ENCODE data around the gene ITGB8. TPM values are rescaled to one million over a fixed set of nuclear protein-coding genes. Genes with fewer than 3 reads are reported as not detected.

Gene ITGB8
- total and polyA plus RNA-seq, 4 donors: 45.4 to 193 (median 63.0) TPM

GRCh38 chr7:20330928-20331909, 519 bp downstream of the ITGB8 start:
- peak in 4 of 6 donors; percentile 48 to 89 (median 80) for DNase-seq (ENCODE audit: low read depth in 4 of 6, low spot score in 6 of 6)
- Histone ChIP-seq H3K27ac (ENCODE audit: low read depth, low read length) (peak overlapping the region; percentile 95), H3K9me3 (ENCODE audit: control insufficient read depth, insufficient read depth, low read length) (no peaks in the 10 kb centered on the region), H3K27me3 (ENCODE audit: control insufficient read depth, insufficient read depth, low read length) (no peaks in the 10 kb centered on the region), H3K36me3 (ENCODE audit: control insufficient read depth, insufficient read depth, low read length) (no peaks in the 10 kb centered on the region), H3K4me3 (ENCODE audit: low read depth, low read length) (peak overlapping the region; percentile 89), H3K4me1 (ENCODE audit: control insufficient read depth, insufficient read depth, low read length) (no peaks in the 10 kb centered on the region)
- under 1% methylated on average over 81 of the region's 92 CpGs for WGBS (ENCODE audit: insufficient coverage)

- peak in 2 of 6 donors; percentile 28 to 55 for DNase-seq (ENCODE audit: low read depth in 4 of 6, low spot score in 6 of 6)
- Histone ChIP-seq H3K27me3 (ENCODE audit: control insufficient read depth, insufficient read depth, low read length) (no peaks in the 10 kb centered on the region), H3K4me3 (ENCODE audit: low read depth, low read length) (peak overlapping the region; percentile 89), H3K4me1 (ENCODE audit: control insufficient read depth, insufficient read depth, low read length) (no peaks in the 10 kb centered on the region), H3K9me3 (ENCODE audit: control insufficient read depth, insufficient read depth, low read length) (no peaks in the 10 kb centered on the region), H3K27ac (ENCODE audit: low read depth, low read length) (peak overlapping the region; percentile 95), H3K36me3 (ENCODE audit: control insufficient read depth, insufficient read depth, low read length) (no peaks in the 10 kb centered on the region)
- 2% methylated on average over 8 of the region's 13 CpGs for WGBS (ENCODE audit: insufficient coverage)
Observed at GRCh38 chr7:20331910-20332813, 1.5 kb downstream of the ITGB8 start.

- no peak for DNase-seq (ENCODE audit: low read depth in 4 of 6, low spot score in 6 of 6)
- Histone ChIP-seq H3K9me3 (ENCODE audit: control insufficient read depth, insufficient read depth, low read length) (no peaks in the 10 kb centered on the region), H3K27ac (ENCODE audit: low read depth, low read length) (no peak overlapping the region), H3K27me3 (ENCODE audit: control insufficient read depth, insufficient read depth, low read length) (no peaks in the 10 kb centered on the region), H3K4me1 (ENCODE audit: control insufficient read depth, insufficient read depth, low read length) (peaks cover 3% of the 10 kb centered on the region), H3K36me3 (ENCODE audit: control insufficient read depth, insufficient read depth, low read length) (peaks cover 3% of the 10 kb centered on the region), H3K4me3 (ENCODE audit: low read depth, low read length) (no peak overlapping the region)
- 98% methylated on average over 5 of the region's 6 CpGs for WGBS (ENCODE audit: insufficient coverage)
Observed at GRCh38 chr7:20338285-20338684, 7.6 kb downstream of the ITGB8 start.

GRCh38 chr7:20340839-20341238, 10.1 kb downstream of the ITGB8 start:
- peak in 1 of 6 donors; percentile 30 for DNase-seq (ENCODE audit: low read depth in 4 of 6, low spot score in 6 of 6)
- Histone ChIP-seq H3K27ac (ENCODE audit: low read depth, low read length) (no peak overlapping the region), H3K4me3 (ENCODE audit: low read depth, low read length) (no peak overlapping the region)

GRCh38 chr7:20343205-20343604, 12.5 kb downstream of the ITGB8 start:
- H3K27ac ChIP-seq (ENCODE audit: low read depth, low read length): no peak overlapping the region
- H3K4me1 ChIP-seq (ENCODE audit: control insufficient read depth, insufficient read depth, low read length): peaks cover 3% of the 10 kb centered on the region
- no CpG with 5 or more reads among the region's 3 CpGs for WGBS (ENCODE audit: insufficient coverage)
- DNase-seq (ENCODE audit: low read depth in 4 of 6, low spot score in 6 of 6): peak in 2 of 6 donors; percentile 26 to 44
- H3K4me3 ChIP-seq (ENCODE audit: low read depth, low read length): no peak overlapping the region
- no peaks in the 10 kb centered on the region for H3K27me3 ChIP-seq (ENCODE audit: control insufficient read depth, insufficient read depth, low read length)
- peaks cover 3% of the 10 kb centered on the region for H3K36me3 ChIP-seq (ENCODE audit: control insufficient read depth, insufficient read depth, low read length)
- H3K9me3 ChIP-seq (ENCODE audit: control insufficient read depth, insufficient read depth, low read length): no peaks in the 10 kb centered on the region

More at GRCh38 chr7:20340839-20341238, 10.1 kb downstream of the ITGB8 start:
- H3K27me3 ChIP-seq (ENCODE audit: control insufficient read depth, insufficient read depth, low read length): no peaks in the 10 kb centered on the region
- no peaks in the 10 kb centered on the region for H3K9me3 ChIP-seq (ENCODE audit: control insufficient read depth, insufficient read depth, low read length)
- H3K36me3 ChIP-seq (ENCODE audit: control insufficient read depth, insufficient read depth, low read length): peaks cover 3% of the 10 kb centered on the region
- H3K4me1 ChIP-seq (ENCODE audit: control insufficient read depth, insufficient read depth, low read length): peaks cover 3% of the 10 kb centered on the region

- no peaks in the 10 kb centered on the region for H3K9me3 ChIP-seq (ENCODE audit: control insufficient read depth, insufficient read depth, low read length)
- no peaks in the 10 kb centered on the region for H3K36me3 ChIP-seq (ENCODE audit: control insufficient read depth, insufficient read depth, low read length)
- 67% methylated on average over 1 of the region's 2 CpGs for WGBS (ENCODE audit: insufficient coverage)
- no peak for DNase-seq (ENCODE audit: low read depth in 4 of 6, low spot score in 6 of 6)
- H3K27me3 ChIP-seq (ENCODE audit: control insufficient read depth, insufficient read depth, low read length): no peaks in the 10 kb centered on the region
- peaks cover 3% of the 10 kb centered on the region for H3K4me1 ChIP-seq (ENCODE audit: control insufficient read depth, insufficient read depth, low read length)
- H3K4me3 ChIP-seq (ENCODE audit: low read depth, low read length): no peak overlapping the region
- no peak overlapping the region for H3K27ac ChIP-seq (ENCODE audit: low read depth, low read length)
Observed at GRCh38 chr7:20343941-20344340, 13.2 kb downstream of the ITGB8 start.

GRCh38 chr7:20344396-20344795, 13.7 kb downstream of the ITGB8 start:
- Histone ChIP-seq H3K4me1 (ENCODE audit: control insufficient read depth, insufficient read depth, low read length) (peaks cover 3% of the 10 kb centered on the region), H3K27me3 (ENCODE audit: control insufficient read depth, insufficient read depth, low read length) (no peaks in the 10 kb centered on the region), H3K36me3 (ENCODE audit: control insufficient read depth, insufficient read depth, low read length) (no peaks in the 10 kb centered on the region), H3K4me3 (ENCODE audit: low read depth, low read length) (no peak overlapping the region), H3K9me3 (ENCODE audit: control insufficient read depth, insufficient read depth, low read length) (no peaks in the 10 kb centered on the region), H3K27ac (ENCODE audit: low read depth, low read length) (no peak overlapping the region)
- no peak for DNase-seq (ENCODE audit: low read depth in 4 of 6, low spot score in 6 of 6)
- WGBS (ENCODE audit: insufficient coverage): 89% methylated on average over 3 of the region's 4 CpGs

GRCh38 chr7:20346577-20346976, 15.9 kb downstream of the ITGB8 start:
- H3K9me3 ChIP-seq (ENCODE audit: control insufficient read depth, insufficient read depth, low read length): no peaks in the 10 kb centered on the region
- WGBS (ENCODE audit: insufficient coverage): 90% methylated on average over 4 of the region's 4 CpGs
- no peak overlapping the region for H3K27ac ChIP-seq (ENCODE audit: low read depth, low read length)
- no peaks in the 10 kb centered on the region for H3K27me3 ChIP-seq (ENCODE audit: control insufficient read depth, insufficient read depth, low read length)
- DNase-seq (ENCODE audit: low read depth in 4 of 6, low spot score in 6 of 6): no peak
- no peaks in the 10 kb centered on the region for H3K36me3 ChIP-seq (ENCODE audit: control insufficient read depth, insufficient read depth, low read length)
- H3K4me1 ChIP-seq (ENCODE audit: control insufficient read depth, insufficient read depth, low read length): peaks cover 9% of the 10 kb centered on the region
- no peak overlapping the region for H3K4me3 ChIP-seq (ENCODE audit: low read depth, low read length)

GRCh38 chr7:20347680-20348079, 17.0 kb downstream of the ITGB8 start:
- H3K27me3 ChIP-seq (ENCODE audit: control insufficient read depth, insufficient read depth, low read length): no peaks in the 10 kb centered on the region
- no peak for DNase-seq (ENCODE audit: low read depth in 4 of 6, low spot score in 6 of 6)
- no peak overlapping the region for H3K27ac ChIP-seq (ENCODE audit: low read depth, low read length)
- no peaks in the 10 kb centered on the region for H3K36me3 ChIP-seq (ENCODE audit: control insufficient read depth, insufficient read depth, low read length)
- H3K9me3 ChIP-seq (ENCODE audit: control insufficient read depth, insufficient read depth, low read length): no peaks in the 10 kb centered on the region
- H3K4me3 ChIP-seq (ENCODE audit: low read depth, low read length): no peak overlapping the region
- H3K4me1 ChIP-seq (ENCODE audit: control insufficient read depth, insufficient read depth, low read length): peaks cover 8% of the 10 kb centered on the region
